Lung (tissue), 12 donors: ENCODE data around the gene PTTG1. TPM values are rescaled to one million over a fixed set of nuclear protein-coding genes. Genes with fewer than 3 reads are reported as not detected.

ENCODE experiments used
- ATAC-seq: fragments of 200-7000 bp; cut with Tn5 transposase; one replicate; pipeline ENCODE4 v1.9.1; 2020; ENCODE audit warnings: moderate number of reproducible peaks; ENCODE audit not compliant: insufficient read depth, low FRiP score
- DNase-seq, 3 donors: peaks; one replicate each; pipeline ENCODE4 v3.0.0-alpha.2; 2013 to 2017
- H3K27ac ChIP-seq, 2 donors: one replicate each; pipeline ENCODE4 v1.5.1; 2013; ENCODE audit warnings: mild to moderate bottlenecking in 2 of 2, moderate library complexity in 2 of 2, control low read depth in 1 of 2, inconsistent platforms in 1 of 2, low read depth in 1 of 2, low read length in 1 of 2
- H3K27me3 ChIP-seq, 3 donors: one replicate each; pipeline ENCODE4 v1.5.1; 2013; ENCODE audit warnings: low read length in 2 of 3; ENCODE audit not compliant: control insufficient read depth in 3 of 3, insufficient read depth in 3 of 3
- H3K36me3 ChIP-seq, 4 donors: one replicate each; pipeline ENCODE4 v1.5.1; 2013; ENCODE audit warnings: low read length in 4 of 4, mild to moderate bottlenecking in 1 of 4, moderate library complexity in 1 of 4; ENCODE audit not compliant: control insufficient read depth in 4 of 4, insufficient read depth in 4 of 4
- H3K4me1 ChIP-seq, 5 donors: one replicate each; pipeline ENCODE4 v1.5.1; 2013; ENCODE audit warnings: low read length in 5 of 5, mild to moderate bottlenecking in 2 of 5, moderate library complexity in 1 of 5; ENCODE audit not compliant: control insufficient read depth in 5 of 5, insufficient read depth in 5 of 5
- H3K4me3 ChIP-seq: one replicate; pipeline ENCODE4 v1.5.1; 2013; ENCODE audit warnings: mild to moderate bottlenecking, control low read depth, moderate library complexity
- H3K9ac ChIP-seq, 2 donors: one replicate each; pipeline ENCODE4 v1.5.1; 2013; ENCODE audit warnings: low read length in 2 of 2, control low read depth in 1 of 2; ENCODE audit not compliant: insufficient read depth in 1 of 2
- H3K9me3 ChIP-seq, 4 donors: one replicate each; pipeline ENCODE4 v1.5.1; 2013; ENCODE audit warnings: low read length in 3 of 4, mild to moderate bottlenecking in 1 of 4, moderate library complexity in 1 of 4; ENCODE audit not compliant: control insufficient read depth in 4 of 4, insufficient read depth in 3 of 4
- CTCF ChIP-seq: IDR thresholded peaks from 2 replicates; pipeline ENCODE4 v1.5.1; 2012; ENCODE audit warnings: mild to moderate bottlenecking; ENCODE audit errors: control extremely low read depth, extremely low read depth
- WGBS, 2 donors: extraction: QIAGEN DNeasy Blood & Tissue Kit; methylation state at CpG; one replicate each; pipeline ENCODE4 v1.1.7; 2013; 5-methylcytosine and 5-hydroxymethylcytosine counted together
- polyA plus RNA-seq, 2 donors: library from polyadenylated mRNA; stranded (reverse); fragments of 200-250 nt; gene quantifications; one replicate each; pipeline ENCODE4 v1.2.1, GENCODE V29; 2013
- total RNA-seq, 2 donors: library from RNA; depleted of rRNA in 1 of 2; stranded (reverse); fragments of >200 nt in 1 of 2; gene quantifications; one replicate each; pipeline ENCODE4 v1.2.1, GENCODE V29; 2014 to 2021
- donor health status: control.
- donor health status: control.
- donor health status: Bipolar disorder and iron deficiency.
- donor health status: healthy.
- donor health status: DM: yes; HTN: yes; CAD: no.

PTTG1 gene
- total and polyA plus RNA-seq, 4 donors, result 4.0 to 29.2 (median 15.4) TPM

- Histone ChIP-seq H3K4me3 (no peak overlapping the region), H3K4me1 (peaks cover 0 to 16% (median 6%) of the 10 kb centered on the region in 5 donors), H3K27ac (no peak overlapping the region), H3K27me3 (no peaks in the 10 kb centered on the region), H3K9me3 (no peaks in the 10 kb centered on the region), H3K36me3 (peaks cover 0 to 5% (median under 1%) of the 10 kb centered on the region in 4 donors), H3K9ac (no peak overlapping the region)
- DNase-seq (no peak), ATAC-seq (no peak)
- 83 to 94% methylated on average over 1 of the region's 1 CpG for WGBS, 2 donors
- no peak for TF ChIP-seq CTCF
Measured at GRCh38 chr5:160397492-160397891, 24.2 kb upstream of the PTTG1 start.

GRCh38 chr5:160398806-160399205, 22.8 kb upstream of the PTTG1 start:
- Histone ChIP-seq H3K9me3 (no peaks in the 10 kb centered on the region), H3K4me3 (no peak overlapping the region), H3K27me3 (no peaks in the 10 kb centered on the region), H3K27ac (no peak overlapping the region), H3K9ac (peak overlapping the region; percentile 69 to 95), H3K4me1 (peaks cover 0 to 16% (median 6%) of the 10 kb centered on the region in 5 donors), H3K36me3 (peaks cover 5 to 11% (median 8%) of the 10 kb centered on the region in 4 donors)
- no peak for TF ChIP-seq CTCF
- ATAC-seq (no peak), DNase-seq (peak in 1 of 3 donors; percentile 38)
- WGBS, 2 donors, result 47 to 71% methylated on average over 4 of the region's 4 CpGs

- peak within 1 kb of the TSS; percentile 69 to 96 for H3K9ac ChIP-seq
- WGBS, 2 donors, result 1% methylated on average over 41 of the region's 41 CpGs
- H3K4me1 ChIP-seq, result peaks cover 0 to 16% (median 6%) of the 10 kb centered on the region in 5 donors
- peak within 1 kb of the TSS; percentile 73 for H3K4me3 ChIP-seq
- peak; percentile 95 to 98 (median 98) for DNase-seq
- no peak for TF ChIP-seq CTCF
- peaks cover 5 to 16% (median 13%) of the 10 kb centered on the region in 4 donors for H3K36me3 ChIP-seq
- no peaks in the 10 kb centered on the region for H3K9me3 ChIP-seq
- ATAC-seq, result peak; percentile 94
- peak within 1 kb of the TSS; percentile 90 to 93 for H3K27ac ChIP-seq
- no peaks in the 10 kb centered on the region for H3K27me3 ChIP-seq
Measured at GRCh38 chr5:160399402-160400353, 22.0 kb upstream of the PTTG1 start, which contains the start of gene FAM200C. Gene FAM200C (minus strand): TSS chr5:160400054. CDS start chr5:160395490, 4,564 bp downstream.
